Esophagus squamous epithelium (tissue), 4 donors: ENCODE results near the gene MTCL1.

Source experiments
- POLR2A ChIP-seq, 4 donors: fragments of 450-650 bp; IDR thresholded peaks; one replicate each; pipeline ENCODE4 v1.6.1; 2017; ENCODE audit warnings: antibody characterized with exemption in 4 of 4, mild to moderate bottlenecking in 4 of 4, moderate library complexity in 3 of 4
- TF ChIP-seq, protein P1 (sequence below), 6 experiments: fragments of 450-650 bp in 4 of 6; fragments of 200-600 bp in 2 of 6; sonication (generic) in 2 of 6; IDR thresholded peaks; one replicate each; pipeline ENCODE4 v1.5.1; 2016 to 2019; ENCODE audit warnings: antibody characterized with exemption in 6 of 6, mild to moderate bottlenecking in 4 of 6, moderate library complexity in 4 of 6

DNA sequence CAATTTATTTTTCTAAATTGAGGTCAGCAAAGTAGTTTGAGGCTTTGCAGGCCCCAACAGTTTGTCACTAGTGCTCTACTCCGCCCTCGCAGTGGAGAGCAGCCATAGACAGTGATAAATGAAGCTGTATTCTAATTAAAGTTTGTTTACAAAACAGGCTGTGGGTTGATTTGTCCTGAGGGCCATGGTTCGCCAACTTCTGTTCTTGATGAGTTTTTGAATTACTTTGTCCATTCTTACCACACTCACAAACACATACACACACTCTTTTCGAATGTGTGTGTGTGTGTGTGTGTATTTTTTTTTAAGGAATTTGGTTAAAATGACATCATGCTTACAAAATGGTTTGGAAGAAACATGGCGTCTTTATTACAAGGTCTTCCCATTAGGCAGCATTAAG, 68.6 kb downstream of the MTCL1 start:
- TF ChIP-seq, protein P1, sequence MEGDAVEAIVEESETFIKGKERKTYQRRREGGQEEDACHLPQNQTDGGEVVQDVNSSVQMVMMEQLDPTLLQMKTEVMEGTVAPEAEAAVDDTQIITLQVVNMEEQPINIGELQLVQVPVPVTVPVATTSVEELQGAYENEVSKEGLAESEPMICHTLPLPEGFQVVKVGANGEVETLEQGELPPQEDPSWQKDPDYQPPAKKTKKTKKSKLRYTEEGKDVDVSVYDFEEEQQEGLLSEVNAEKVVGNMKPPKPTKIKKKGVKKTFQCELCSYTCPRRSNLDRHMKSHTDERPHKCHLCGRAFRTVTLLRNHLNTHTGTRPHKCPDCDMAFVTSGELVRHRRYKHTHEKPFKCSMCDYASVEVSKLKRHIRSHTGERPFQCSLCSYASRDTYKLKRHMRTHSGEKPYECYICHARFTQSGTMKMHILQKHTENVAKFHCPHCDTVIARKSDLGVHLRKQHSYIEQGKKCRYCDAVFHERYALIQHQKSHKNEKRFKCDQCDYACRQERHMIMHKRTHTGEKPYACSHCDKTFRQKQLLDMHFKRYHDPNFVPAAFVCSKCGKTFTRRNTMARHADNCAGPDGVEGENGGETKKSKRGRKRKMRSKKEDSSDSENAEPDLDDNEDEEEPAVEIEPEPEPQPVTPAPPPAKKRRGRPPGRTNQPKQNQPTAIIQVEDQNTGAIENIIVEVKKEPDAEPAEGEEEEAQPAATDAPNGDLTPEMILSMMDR (IDR thresholded peaks at IDR 0.05): no peak
- no peak for TF ChIP-seq POLR2A (IDR thresholded peaks at IDR 0.05)
